Measurements from ENCODE around the gene EDNRA.

- TF ChIP-seq CTCF (conservative IDR thresholded peaks at IDR 0.05; ENCODE audit: low read length): no peak
- TF ChIP-seq EZH2phosphoT487 (IDR thresholded peaks at IDR 0.05; ENCODE audit: borderline replicate concordance): no peak
These were observed 11.9 kb downstream of the EDNRA start for GRCh38 chr4:147492761-147493160.

All from Loucy (cell line).